ENCODE results near the gene PTGFRN. TPM values are rescaled to one million over a fixed set of nuclear protein-coding genes. Genes with fewer than 3 reads are reported as not detected.

Gene PTGFRN
- total RNA-seq, 2 experiments from 2014 or later, result 1.8 to 2.8 TPM

DNA sequence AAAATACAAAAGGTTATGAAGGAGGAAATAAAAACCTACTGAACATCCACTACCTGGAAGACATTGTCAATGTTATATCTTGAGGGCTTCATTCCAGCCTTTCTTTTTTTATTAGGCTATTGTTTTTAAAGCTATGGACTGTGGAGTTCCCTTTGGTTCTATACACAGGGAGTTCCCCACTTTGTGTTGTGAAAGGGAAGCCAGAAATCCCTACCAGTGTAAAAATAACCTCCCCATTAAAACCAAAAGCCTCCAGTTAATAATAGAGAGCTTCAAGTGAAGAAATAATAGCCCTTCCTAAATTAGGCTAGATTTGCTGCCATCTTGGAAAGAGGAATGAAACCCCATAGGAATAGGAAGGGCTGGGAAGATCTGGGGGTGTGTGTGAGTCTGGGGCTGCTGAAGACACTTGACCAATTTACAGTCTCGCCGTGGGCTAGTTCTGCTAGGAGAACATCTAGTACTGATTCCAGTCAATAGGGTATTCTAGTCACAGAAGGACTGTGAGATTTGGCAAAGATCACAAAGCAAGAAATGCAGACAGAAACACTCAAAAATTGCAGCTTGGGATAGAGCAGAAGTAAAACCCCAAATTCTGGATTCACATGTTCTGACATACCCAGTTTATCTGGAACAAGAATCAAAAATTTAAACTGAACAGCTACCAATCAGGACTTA is 32.4 kb upstream of the PTGFRN start:
- DNase-seq, result no peak
- CTCF ChIA-PET, result interaction anchor here (0.7 to 5.7 kb wide), 8 partner anchors 10 to 1051 kb away, joined by 3 to 46 read pairs (median 5); partner anchors contain the start of gene TTF2

DNA sequence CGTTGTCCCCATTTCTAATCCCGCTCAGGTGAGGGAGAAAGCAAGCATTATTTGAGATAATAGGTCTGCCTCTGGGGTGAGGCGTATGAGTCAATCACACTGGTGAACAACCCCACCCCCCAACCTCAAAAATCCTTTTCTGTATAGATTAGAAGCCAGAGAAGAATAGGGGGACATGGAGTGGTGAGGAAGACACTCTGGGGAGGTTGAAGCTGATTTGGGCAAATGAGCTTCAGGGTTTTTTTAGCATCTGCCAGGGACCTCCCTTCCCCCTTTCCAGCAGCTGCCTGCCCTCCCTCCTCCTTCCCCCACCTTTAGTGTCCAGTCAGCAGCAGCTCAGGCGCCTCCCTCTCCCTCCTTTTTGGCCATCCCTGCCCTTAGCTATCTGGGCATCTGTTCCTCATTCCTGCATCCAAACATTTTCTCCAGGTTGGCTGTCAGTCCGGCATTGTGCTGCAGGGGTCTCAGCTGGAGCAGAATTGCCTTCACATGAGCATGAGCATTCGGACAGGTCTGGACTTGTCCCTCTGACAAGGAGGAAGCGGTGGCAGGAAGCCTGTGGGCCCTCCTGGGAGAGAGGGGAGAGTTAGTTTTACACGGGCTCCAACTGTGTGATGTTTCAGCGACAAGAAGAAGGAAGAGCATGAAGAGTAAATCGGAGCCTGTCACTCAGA is 30.8 kb upstream of the PTGFRN start:
- H3K4me3 Mint-ChIP-seq, result no peak overlapping the region
- DNase-seq, result peak; percentile 23

More for the DNA sequence above, 32.4 kb upstream of the PTGFRN start:
- POLR2A ChIA-PET, result interaction anchor here (0.6 to 3.5 kb wide), 12 partner anchors 34 to 182 kb away, joined by 3 to 22 read pairs (median 4); partner anchors contain the start of genes CD2 and TTF2
- Mint-ChIP-seq H3K27me3 (no peaks in the 10 kb centered on the region), H3K27ac (no peak overlapping the region), H3K36me3 (ENCODE audit: low read depth) (no peaks in the 10 kb centered on the region), H3K4me1 (peaks cover 23% of the 10 kb centered on the region), H3K9me3 (no peaks in the 10 kb centered on the region), H3K4me3 (no peak overlapping the region)

DNA sequence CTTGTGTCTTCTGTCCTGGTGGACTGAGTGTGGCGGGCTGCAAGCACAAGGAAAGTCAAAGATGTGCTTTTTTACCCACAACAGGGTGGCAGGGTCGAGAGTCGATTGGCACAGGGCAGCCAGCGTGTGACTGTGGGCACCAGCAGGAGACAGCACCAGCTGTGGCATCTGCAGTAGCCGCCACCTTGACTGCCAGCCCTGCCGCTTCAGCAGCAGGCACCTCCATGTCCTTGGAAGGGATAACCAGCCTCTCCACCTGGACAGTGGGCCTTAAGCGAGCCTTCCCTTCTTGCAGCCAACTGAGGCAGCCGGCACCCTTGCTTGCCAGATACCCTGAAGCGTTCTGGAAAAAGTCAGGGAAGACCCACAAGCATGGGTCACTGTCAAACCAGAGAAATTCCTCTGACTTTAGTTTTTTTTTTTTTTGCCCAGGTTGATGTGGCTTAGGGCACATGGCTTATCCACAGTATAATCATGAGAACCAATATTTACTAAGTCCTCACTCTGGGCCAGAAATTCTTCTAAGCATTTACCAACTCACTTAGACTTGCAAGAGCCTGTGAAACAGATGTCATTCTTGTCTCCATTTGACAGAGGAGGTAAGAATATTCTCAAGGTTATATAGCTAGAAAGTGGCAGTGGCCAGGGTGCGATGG is 30.1 kb upstream of the PTGFRN start:
- ChIA-PET CTCF (interaction anchor here (5.7 kb wide), 1 partner anchor 142 kb away, joined by 46 read pairs; no protein-coding TSS in a partner anchor), POLR2A (interaction anchor here (0.6 to 3.5 kb wide), 6 partner anchors 52 to 484 kb away, joined by 3 to 22 read pairs (median 11); partner anchors contain the start of gene TTF2)
- H3K36me3 Mint-ChIP-seq (ENCODE audit: low read depth), result no peaks in the 10 kb centered on the region
- no peaks in the 10 kb centered on the region for H3K9me3 Mint-ChIP-seq
- H3K4me3 Mint-ChIP-seq, result no peak overlapping the region
- H3K27me3 Mint-ChIP-seq, result no peaks in the 10 kb centered on the region
- H3K27ac Mint-ChIP-seq, result no peak overlapping the region
- no peak for DNase-seq
- peaks cover 14% of the 10 kb centered on the region for H3K4me1 Mint-ChIP-seq

More for the DNA sequence above, 30.8 kb upstream of the PTGFRN start:
- ChIA-PET POLR2A (interaction anchor here (0.9 to 3.5 kb wide), 5 partner anchors 52 to 181 kb away, joined by 3 to 22 read pairs (median 16); partner anchors contain the start of gene TTF2), CTCF (interaction anchor here (0.8 to 5.7 kb wide), 3 partner anchors 52 to 141 kb away, joined by 3 to 46 read pairs (median 3); no protein-coding TSS in a partner anchor)
- Mint-ChIP-seq H3K4me1 (peaks cover 18% of the 10 kb centered on the region), H3K27ac (no peak overlapping the region), H3K9me3 (no peaks in the 10 kb centered on the region), H3K27me3 (no peaks in the 10 kb centered on the region), H3K36me3 (ENCODE audit: low read depth) (no peaks in the 10 kb centered on the region)

DNA sequence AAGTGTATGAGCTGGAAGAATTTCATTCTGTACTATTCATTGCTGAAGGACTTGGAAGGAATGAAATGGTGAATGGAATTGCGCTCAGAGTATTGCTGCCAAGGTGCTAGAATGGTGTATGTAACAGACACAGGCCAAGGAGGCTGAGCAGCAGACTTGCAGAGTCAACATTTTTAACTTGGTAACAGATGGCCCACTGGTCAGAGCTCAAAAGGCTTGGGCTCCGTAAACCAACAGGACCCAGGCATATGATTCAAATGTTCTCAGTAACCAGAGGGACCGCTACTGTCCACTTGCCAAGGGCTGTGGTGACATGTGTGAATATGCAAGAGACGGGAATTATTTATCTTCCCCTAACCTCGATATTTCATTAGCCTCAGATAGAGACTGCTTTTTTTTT is 28.8 kb upstream of the PTGFRN start:
- ChIA-PET CTCF (interaction anchor here (0.7 to 5.7 kb wide), 4 partner anchors 143 to 782 kb away, joined by 3 to 46 read pairs (median 9); no protein-coding TSS in a partner anchor), POLR2A (interaction anchor here (0.5 to 3.5 kb wide), 5 partner anchors 112 to 366 kb away, joined by 3 to 17 read pairs (median 8); no protein-coding TSS in a partner anchor)

DNA sequence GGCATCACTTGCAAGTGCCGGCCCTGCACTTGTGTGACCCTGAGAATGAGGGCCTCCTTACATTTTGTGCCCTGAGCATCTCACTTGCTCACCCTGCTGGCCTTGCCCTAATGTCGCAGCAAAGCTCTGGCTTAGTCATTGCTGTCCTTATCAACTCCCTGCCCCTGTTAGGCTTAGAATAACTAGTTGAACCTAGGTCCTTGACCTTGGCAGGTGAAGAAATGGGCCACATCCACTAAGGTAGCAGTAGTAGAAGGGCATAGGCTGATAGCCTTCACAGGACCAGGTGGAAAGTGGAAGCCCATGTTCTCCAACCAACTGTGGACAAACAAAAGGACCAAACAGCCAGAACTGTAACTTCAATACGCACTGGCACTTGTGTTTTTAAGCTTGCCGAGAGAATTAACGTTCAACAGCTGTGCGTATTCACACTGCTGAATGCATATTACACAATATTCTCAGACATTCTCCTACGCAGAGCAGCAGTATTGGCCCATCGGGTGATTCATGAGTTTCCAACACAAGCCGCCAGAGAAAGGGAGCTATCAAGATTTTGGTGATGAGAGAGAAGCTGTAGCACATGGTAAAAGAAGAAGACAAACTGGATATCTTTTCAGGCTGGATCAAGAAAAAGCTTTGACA is 27.7 kb upstream of the PTGFRN start:
- Mint-ChIP-seq H3K9me3 (no peaks in the 10 kb centered on the region), H3K4me1 (peaks cover 5% of the 10 kb centered on the region), H3K4me3 (no peak overlapping the region), H3K36me3 (ENCODE audit: low read depth) (no peaks in the 10 kb centered on the region), H3K27ac (no peak overlapping the region), H3K27me3 (no peaks in the 10 kb centered on the region)
- CTCF ChIA-PET, result interaction anchor here (0.5 to 5.7 kb wide), 15 partner anchors 27 to 174 kb away, joined by 3 to 46 read pairs (median 3); no protein-coding TSS in a partner anchor
- POLR2A ChIA-PET, result interaction anchor here (1.0 to 2.4 kb wide), 3 partner anchors 113 to 144 kb away, joined by 3 to 8 read pairs (median 8); no protein-coding TSS in a partner anchor
- DNase-seq, result peak; percentile 53

More for the DNA sequence above, 28.8 kb upstream of the PTGFRN start:
- H3K9me3 Mint-ChIP-seq, result no peaks in the 10 kb centered on the region
- no peak overlapping the region for H3K27ac Mint-ChIP-seq
- H3K36me3 Mint-ChIP-seq (ENCODE audit: low read depth), result no peaks in the 10 kb centered on the region
- no peaks in the 10 kb centered on the region for H3K27me3 Mint-ChIP-seq
- no peak overlapping the region for H3K4me3 Mint-ChIP-seq
- H3K4me1 Mint-ChIP-seq, result peaks cover 5% of the 10 kb centered on the region
- DNase-seq, result no peak

GRCh38 chr1:116882866-116883265 is 26.9 kb upstream of the PTGFRN start:
- H3K4me3 Mint-ChIP-seq, result no peak overlapping the region
- no peaks in the 10 kb centered on the region for H3K9me3 Mint-ChIP-seq
- ChIA-PET CTCF (interaction anchor here (0.7 to 5.7 kb wide), 10 partner anchors 65 to 177 kb away, joined by 3 to 46 read pairs (median 4); partner anchors contain the start of gene TTF2), POLR2A (interaction anchor here (2.4 kb wide), 2 partner anchors 114 to 145 kb away, joined by 8 read pairs; no protein-coding TSS in a partner anchor)
- H3K4me1 Mint-ChIP-seq, result peaks cover 5% of the 10 kb centered on the region
- H3K36me3 Mint-ChIP-seq (ENCODE audit: low read depth), result no peaks in the 10 kb centered on the region
- H3K27ac Mint-ChIP-seq, result no peak overlapping the region
- H3K27me3 Mint-ChIP-seq, result no peaks in the 10 kb centered on the region
- DNase-seq, result no peak

GRCh38 chr1:116886291-116886878 is 23.3 kb upstream of the PTGFRN start:
- DNase-seq, result no peak
- Mint-ChIP-seq H3K9me3 (no peaks in the 10 kb centered on the region), H3K27ac (no peak overlapping the region), H3K27me3 (no peaks in the 10 kb centered on the region), H3K4me3 (no peak overlapping the region), H3K4me1 (peaks cover 5% of the 10 kb centered on the region), H3K36me3 (ENCODE audit: low read depth) (no peaks in the 10 kb centered on the region)
- POLR2A ChIA-PET, result no interaction called here
- CTCF ChIA-PET, result interaction anchor here (0.7 to 2.3 kb wide), 3 partner anchors 9 to 149 kb away, joined by 3 to 5 read pairs (median 4); no protein-coding TSS in a partner anchor

- CTCF ChIA-PET, result interaction anchor here (0.6 to 2.3 kb wide), 3 partner anchors 10 to 150 kb away, joined by 3 to 5 read pairs (median 4); no protein-coding TSS in a partner anchor
- Mint-ChIP-seq H3K9me3 (no peaks in the 10 kb centered on the region), H3K27me3 (peaks cover 3% of the 10 kb centered on the region), H3K27ac (no peak overlapping the region), H3K36me3 (ENCODE audit: low read depth) (no peaks in the 10 kb centered on the region), H3K4me1 (no peaks in the 10 kb centered on the region), H3K4me3 (no peak overlapping the region)
- DNase-seq, result no peak
- POLR2A ChIA-PET, result no interaction called here
These were observed 22.5 kb upstream of the PTGFRN start for GRCh38 chr1:116887212-116887611.

- H3K27ac Mint-ChIP-seq, result no peak overlapping the region
- H3K4me3 Mint-ChIP-seq, result no peak overlapping the region
- peaks cover 10% of the 10 kb centered on the region for H3K9me3 Mint-ChIP-seq
- H3K36me3 Mint-ChIP-seq (ENCODE audit: low read depth), result no peaks in the 10 kb centered on the region
- ChIA-PET POLR2A (interaction anchor here (0.7 kb wide), 1 partner anchor 135 kb away, joined by 3 read pairs; the partner anchor contains the start of gene CD2), CTCF (no interaction called here)
- no peaks in the 10 kb centered on the region for H3K4me1 Mint-ChIP-seq
- DNase-seq, result no peak
- peaks cover 7% of the 10 kb centered on the region for H3K27me3 Mint-ChIP-seq
These were observed 20.3 kb upstream of the PTGFRN start for GRCh38 chr1:116889380-116889779.

DNA sequence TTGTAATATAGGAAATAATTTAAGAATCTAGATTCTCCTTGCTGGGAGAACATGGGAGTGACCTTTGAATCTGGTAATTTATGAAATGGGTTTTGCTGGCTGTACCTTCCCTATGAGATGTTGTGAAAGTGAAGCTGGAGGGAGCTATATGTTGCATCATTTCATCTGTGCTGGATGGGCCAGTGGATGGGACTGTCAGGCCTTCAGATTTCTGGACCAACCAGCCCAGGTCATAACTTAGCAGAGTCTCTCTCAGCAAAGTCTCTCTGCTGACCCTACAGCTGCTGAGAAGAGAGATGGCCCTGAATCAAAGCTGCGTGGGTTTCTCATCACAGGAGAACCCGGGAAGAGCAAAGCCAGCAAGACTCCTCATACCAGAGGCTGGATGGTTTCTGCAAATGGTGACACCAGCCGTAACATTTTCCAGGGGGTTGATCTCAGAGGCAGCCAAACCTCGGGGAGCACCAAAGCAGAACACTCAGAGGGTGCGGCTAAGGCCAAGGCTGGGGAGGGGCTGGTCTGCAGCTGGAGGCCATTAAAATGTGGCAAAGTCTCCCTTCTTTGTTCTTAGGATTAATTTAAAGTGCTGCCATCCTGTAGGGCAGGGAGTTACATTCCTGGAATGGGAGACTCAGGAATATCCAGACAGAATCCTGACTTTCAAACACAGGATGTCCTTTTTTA is 18.2 kb upstream of the PTGFRN start:
- H3K4me3 Mint-ChIP-seq, result no peak overlapping the region
- no peaks in the 10 kb centered on the region for H3K4me1 Mint-ChIP-seq
- ChIA-PET CTCF (no interaction called here), POLR2A (no interaction called here)
- H3K27me3 Mint-ChIP-seq, result peaks cover 7% of the 10 kb centered on the region
- no peak overlapping the region for H3K27ac Mint-ChIP-seq
- DNase-seq, result no peak
- peaks cover 17% of the 10 kb centered on the region for H3K9me3 Mint-ChIP-seq
- H3K36me3 Mint-ChIP-seq (ENCODE audit: low read depth), result peaks cover 5% of the 10 kb centered on the region

GRCh38 chr1:116895073-116895472 is 14.6 kb upstream of the PTGFRN start:
- peaks cover 5% of the 10 kb centered on the region for H3K36me3 Mint-ChIP-seq (ENCODE audit: low read depth)
- POLR2A ChIA-PET, result no interaction called here
- CTCF ChIA-PET, result no interaction called here
- DNase-seq, result no peak
- H3K27me3 Mint-ChIP-seq, result peaks cover 11% of the 10 kb centered on the region
- no peak overlapping the region for H3K4me3 Mint-ChIP-seq
- H3K9me3 Mint-ChIP-seq, result peaks cover 20% of the 10 kb centered on the region
- no peaks in the 10 kb centered on the region for H3K4me1 Mint-ChIP-seq
- no peak overlapping the region for H3K27ac Mint-ChIP-seq
